Aorta (tissue), 5 donors: ENCODE measurements around the gene NPTX1. TPM values are rescaled to one million over a fixed set of nuclear protein-coding genes. Genes with fewer than 3 reads are reported as not detected.
A peak's percentile ranks its signal among the peaks of the same experiment; 100 is the strongest.

ENCODE experiments used
- ATAC-seq: fragments of 200-7000 bp; cut with Tn5 transposase; one replicate; pipeline ENCODE4 v1.9.1; 2022; ENCODE audit warnings: moderate library complexity; ENCODE audit not compliant: low FRiP score
- DNase-seq, 2 donors: peaks; one replicate each; pipeline ENCODE4 v3.0.0-alpha.2; 2020
- H3K27ac ChIP-seq, 2 donors: one replicate each; pipeline ENCODE4 v1.5.1; 2013; ENCODE audit warnings: low read length in 2 of 2, mild to moderate bottlenecking in 2 of 2, moderate library complexity in 2 of 2, control low read depth in 1 of 2, inconsistent platforms in 1 of 2, low read depth in 1 of 2
- H3K27me3 ChIP-seq, 2 donors: one replicate each; pipeline ENCODE4 v1.6.1; 2013; ENCODE audit warnings: control low read depth in 1 of 2, low read length in 1 of 2, mild to moderate bottlenecking in 1 of 2, moderate library complexity in 1 of 2; ENCODE audit not compliant: insufficient read depth in 2 of 2, control insufficient read depth in 1 of 2
- H3K36me3 ChIP-seq, 2 donors: one replicate each; pipeline ENCODE4 v1.6.1; 2013; ENCODE audit warnings: control low read depth in 1 of 2, low read length in 1 of 2, mild to moderate bottlenecking in 1 of 2; ENCODE audit not compliant: insufficient read depth in 2 of 2, control insufficient read depth in 1 of 2
- H3K4me1 ChIP-seq, 2 donors: one replicate each; pipeline ENCODE4 v1.6.1; 2013; ENCODE audit warnings: low read length in 2 of 2, control low read depth in 1 of 2, mild to moderate bottlenecking in 1 of 2, moderate library complexity in 1 of 2; ENCODE audit not compliant: insufficient read depth in 2 of 2, control insufficient read depth in 1 of 2
- H3K4me3 ChIP-seq, 2 donors: one replicate each; pipeline ENCODE4 v1.5.1; 2013; ENCODE audit warnings: low read length in 2 of 2, control low read depth in 1 of 2, mild to moderate bottlenecking in 1 of 2
- H3K9me3 ChIP-seq: one replicate; pipeline ENCODE4 v1.6.1; 2013; ENCODE audit warnings: mild to moderate bottlenecking, low read length; ENCODE audit not compliant: control insufficient read depth
- WGBS, 2 donors: extraction: QIAGEN DNeasy Blood & Tissue Kit; methylation state at CpG; one replicate each; pipeline ENCODE4 v1.1.7; 2013; 5-methylcytosine and 5-hydroxymethylcytosine counted together
- intact Hi-C, 2 donors: fragments of 100-400 bp; cut with DNase I; formaldehyde crosslinking; loops; one replicate each; pipeline versions ENCODE4 v1.14.2 to v1.15.0; 2022
- polyA plus RNA-seq, 2 donors: library from polyadenylated mRNA; stranded (reverse); fragments of 200-250 nt; gene quantifications; one replicate each; pipeline ENCODE4 v1.2.3, GENCODE V29; 2013
- total RNA-seq, 2 donors: library from RNA; stranded (reverse); fragmentation: NEBNext Ultra II Directional; extraction: Animal tissue kit (Norgen Biotek cat#: 25700); gene quantifications; one replicate each; pipeline ENCODE4 v1.2.1, GENCODE V29; 2021
- donor health status: healthy with polysubstance abuse.
- donor health status: Bipolar disorder and iron deficiency.
- donor health status: DM: no; HTN: no; CAD: no.
- donor health status: DM: no; HTN: no; CAD: no.
- donor health status: DM: yes; HTN: yes; CAD: no.

Gene NPTX1
- total and polyA plus RNA-seq, 4 donors: 0.13 to 1.6 (median 0.45) TPM; not detected in 1

DNA sequence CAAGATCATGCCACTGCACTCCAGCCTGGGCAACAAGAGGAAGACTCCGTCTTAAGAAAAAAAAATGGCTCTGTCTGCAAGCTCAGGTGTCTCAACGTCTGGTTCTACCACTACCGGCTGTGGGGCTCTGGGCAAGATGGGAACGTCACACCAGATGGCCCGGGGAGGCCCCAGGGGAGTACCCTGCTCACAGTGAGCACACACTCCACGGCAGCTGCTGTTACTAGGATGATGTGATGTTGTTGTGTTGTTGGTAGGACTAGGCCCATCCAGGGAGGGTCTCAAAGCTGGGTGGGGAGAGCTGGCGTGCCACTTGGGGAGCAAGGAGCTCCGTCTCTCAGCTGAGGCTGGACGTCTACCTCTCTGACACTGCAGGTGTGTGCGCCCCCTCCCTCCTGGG, 9.4 kb upstream of the NPTX1 start:
- Histone ChIP-seq H3K9me3 (peaks cover 2% of the 10 kb centered on the region), H3K27me3 (no peaks in the 10 kb centered on the region), H3K4me1 (no peaks in the 10 kb centered on the region), H3K27ac (no peak overlapping the region), H3K36me3 (no peaks in the 10 kb centered on the region), H3K4me3 (no peak overlapping the region)
- DNase-seq (no peak), ATAC-seq (no peak)
- intact Hi-C loops: no loop called here
- WGBS, 2 donors: 52 to 56% methylated on average over 10 of the region's 10 CpGs

DNA sequence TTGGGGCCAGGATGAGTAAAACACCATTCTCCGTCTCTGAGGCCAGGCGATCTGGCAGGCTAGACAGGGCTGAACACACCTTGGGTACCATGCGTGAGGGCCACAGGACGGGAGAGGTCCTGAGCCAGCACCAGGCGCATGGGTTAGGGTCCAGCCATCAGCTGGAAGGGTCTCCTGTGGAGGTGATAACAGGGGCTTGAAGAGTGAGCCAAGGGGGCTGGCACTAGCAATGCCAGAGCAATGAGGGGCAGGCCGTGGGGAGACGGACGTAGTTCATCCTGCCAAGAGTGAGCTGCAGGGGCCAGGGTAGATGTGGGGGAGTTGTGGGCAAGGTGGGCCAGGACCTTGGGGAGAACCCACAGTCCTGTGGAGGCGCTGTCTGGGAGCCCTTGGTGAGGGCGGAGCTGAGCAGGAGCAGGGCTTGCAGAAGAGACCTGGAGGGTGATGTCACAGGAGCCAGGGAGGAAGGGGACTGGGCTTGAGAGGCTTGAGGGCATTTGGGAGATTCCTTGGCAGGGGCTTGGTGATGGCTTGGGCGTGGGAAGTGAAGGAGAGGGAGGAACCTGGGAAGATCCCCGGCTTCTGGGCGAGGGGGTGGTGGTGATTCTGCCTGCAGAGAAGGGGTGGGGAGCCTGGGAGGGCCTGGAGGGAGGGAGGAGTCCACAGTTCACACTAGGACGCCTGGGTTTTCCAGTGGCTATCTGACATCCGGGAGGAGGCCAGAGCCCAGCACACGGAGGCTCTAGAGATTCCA, 6.3 kb upstream of the NPTX1 start:
- 58 to 59% methylated on average over 16 of the region's 16 CpGs for whole genome bisulfite sequencing, 2 donors
- no peaks in the 10 kb centered on the region for H3K27me3 ChIP-seq
- DNase-seq (no peak), ATAC-seq (no peak)
- intact Hi-C loops: no loop called here
- H3K36me3 ChIP-seq: no peaks in the 10 kb centered on the region
- H3K9me3 ChIP-seq: peaks cover 1% of the 10 kb centered on the region
- H3K4me1 ChIP-seq: no peaks in the 10 kb centered on the region
- no peak overlapping the region for H3K27ac ChIP-seq
- no peak overlapping the region for H3K4me3 ChIP-seq

DNA sequence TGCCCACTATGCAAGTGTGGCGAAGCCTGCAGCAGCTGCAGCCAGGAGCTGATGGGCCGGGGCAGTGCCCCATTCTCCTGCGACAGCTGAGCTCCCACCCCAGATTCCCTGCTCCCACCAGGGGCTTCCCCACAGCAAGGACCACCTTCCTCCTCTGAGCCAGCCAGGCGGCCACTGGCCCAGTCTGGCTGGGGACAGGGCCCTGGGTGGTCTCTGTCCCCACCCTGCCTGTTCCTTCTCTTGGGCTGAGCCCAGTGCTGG, 5.6 kb upstream of the NPTX1 start:
- Histone ChIP-seq H3K27ac (no peak overlapping the region), H3K27me3 (no peaks in the 10 kb centered on the region), H3K4me1 (no peaks in the 10 kb centered on the region), H3K9me3 (no peaks in the 10 kb centered on the region), H3K36me3 (no peaks in the 10 kb centered on the region), H3K4me3 (no peak overlapping the region)
- no peak for ATAC-seq
- 81 to 85% methylated on average over 4 of the region's 4 CpGs for WGBS, 2 donors
- DNase-seq: no peak
- intact Hi-C loops: no loop called here

DNA sequence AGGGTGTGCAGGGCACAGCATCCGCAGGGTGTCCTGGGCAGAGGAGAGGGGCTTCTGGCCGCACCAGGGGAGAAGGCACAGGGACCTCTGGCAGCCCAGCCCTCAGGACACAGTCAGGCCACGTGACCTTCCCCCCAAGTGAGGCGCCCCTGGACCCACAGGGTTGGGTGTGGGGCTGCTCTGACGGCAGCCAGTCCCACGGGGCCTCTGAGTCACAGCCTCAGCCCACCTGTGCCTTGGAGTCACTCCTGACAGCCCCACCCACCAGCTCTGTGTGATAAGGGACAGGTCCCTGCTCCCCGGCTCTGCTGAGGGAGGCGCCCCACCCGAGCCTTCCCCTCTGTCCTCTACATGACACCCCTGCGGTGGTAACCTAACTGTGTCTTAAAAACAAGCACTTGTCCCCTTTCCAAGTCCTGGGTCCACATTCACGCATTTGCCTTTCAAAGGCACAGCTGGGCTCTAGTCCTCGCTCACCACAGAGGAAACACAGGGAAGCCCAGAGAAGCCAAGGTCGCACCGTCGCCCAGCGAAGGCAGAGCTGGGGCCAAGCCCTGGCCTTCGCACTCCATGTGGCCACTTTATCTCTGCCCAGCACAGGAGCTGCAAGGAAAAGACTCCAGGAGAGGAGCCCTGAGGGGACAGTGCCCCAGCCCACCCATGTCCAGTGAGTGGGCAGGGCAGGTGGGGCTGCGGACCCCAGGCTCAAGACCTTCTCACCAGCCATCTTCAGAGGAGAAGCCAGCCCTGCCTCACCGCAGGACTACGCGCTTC, 5.1 kb upstream of the NPTX1 start:
- no peak overlapping the region for H3K4me3 ChIP-seq
- DNase-seq: no peak
- intact Hi-C loops: no loop called here
- H3K9me3 ChIP-seq: no peaks in the 10 kb centered on the region
- 40% methylated on average over 19 to 21 of the region's 21 CpGs for WGBS, 2 donors
- no peak for ATAC-seq
- H3K27me3 ChIP-seq: no peaks in the 10 kb centered on the region
- no peaks in the 10 kb centered on the region for H3K4me1 ChIP-seq
- H3K36me3 ChIP-seq: no peaks in the 10 kb centered on the region
- H3K27ac ChIP-seq: no peak overlapping the region

DNA sequence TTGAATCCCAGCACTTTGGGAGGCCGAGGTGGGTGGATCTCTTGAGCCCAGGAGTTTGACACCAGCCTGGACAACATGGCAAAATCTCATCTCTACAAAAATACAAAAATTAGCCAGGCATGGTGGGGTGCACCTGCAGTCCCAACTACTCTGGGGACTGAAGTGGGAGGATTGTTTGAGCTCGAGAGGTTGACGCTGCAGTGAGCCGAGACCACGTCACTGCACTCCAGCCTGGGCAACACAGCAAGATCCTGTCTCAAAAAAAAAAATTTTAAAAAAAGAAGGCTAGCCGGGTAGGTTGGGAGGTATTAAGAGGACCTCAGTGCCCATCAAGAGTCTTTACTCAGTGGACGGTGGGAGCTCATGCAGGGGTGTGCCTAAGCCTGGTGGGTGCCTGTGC, 3.8 kb upstream of the NPTX1 start:
- Histone ChIP-seq H3K9me3 (no peaks in the 10 kb centered on the region), H3K27me3 (no peaks in the 10 kb centered on the region), H3K4me1 (no peaks in the 10 kb centered on the region), H3K27ac (no peak overlapping the region), H3K4me3 (no peak overlapping the region), H3K36me3 (no peaks in the 10 kb centered on the region)
- intact Hi-C loops: no loop called here
- 83 to 86% methylated on average over 7 of the region's 7 CpGs for WGBS, 2 donors
- ATAC-seq (no peak), DNase-seq (no peak)

DNA sequence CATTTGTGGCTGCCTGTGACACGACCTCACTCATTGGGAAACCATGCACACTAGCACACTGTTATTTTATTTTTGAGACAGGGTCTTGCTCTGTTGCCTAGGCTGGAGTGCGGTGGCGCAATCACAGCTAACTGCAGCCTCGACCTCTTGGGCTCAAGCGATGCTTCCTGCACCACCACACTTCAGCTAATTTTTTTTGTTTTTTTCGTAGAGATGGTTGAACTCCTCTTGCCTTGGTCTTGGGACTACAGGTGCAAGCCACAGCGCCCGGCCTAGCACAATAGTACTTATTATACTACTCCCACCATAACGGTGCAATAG, 2.8 kb upstream of the NPTX1 start:
- Histone ChIP-seq H3K9me3 (no peaks in the 10 kb centered on the region), H3K4me3 (no peak overlapping the region), H3K36me3 (no peaks in the 10 kb centered on the region), H3K4me1 (no peaks in the 10 kb centered on the region), H3K27me3 (no peaks in the 10 kb centered on the region), H3K27ac (no peak overlapping the region)
- no peak for ATAC-seq
- 49 to 53% methylated on average over 9 of the region's 9 CpGs for WGBS, 2 donors
- intact Hi-C loops: loop anchor here in 1 of 2 donors (5.0 kb wide), 1 partner anchor 47 kb away; no protein-coding TSS in a partner anchor
- no peak for DNase-seq

DNA sequence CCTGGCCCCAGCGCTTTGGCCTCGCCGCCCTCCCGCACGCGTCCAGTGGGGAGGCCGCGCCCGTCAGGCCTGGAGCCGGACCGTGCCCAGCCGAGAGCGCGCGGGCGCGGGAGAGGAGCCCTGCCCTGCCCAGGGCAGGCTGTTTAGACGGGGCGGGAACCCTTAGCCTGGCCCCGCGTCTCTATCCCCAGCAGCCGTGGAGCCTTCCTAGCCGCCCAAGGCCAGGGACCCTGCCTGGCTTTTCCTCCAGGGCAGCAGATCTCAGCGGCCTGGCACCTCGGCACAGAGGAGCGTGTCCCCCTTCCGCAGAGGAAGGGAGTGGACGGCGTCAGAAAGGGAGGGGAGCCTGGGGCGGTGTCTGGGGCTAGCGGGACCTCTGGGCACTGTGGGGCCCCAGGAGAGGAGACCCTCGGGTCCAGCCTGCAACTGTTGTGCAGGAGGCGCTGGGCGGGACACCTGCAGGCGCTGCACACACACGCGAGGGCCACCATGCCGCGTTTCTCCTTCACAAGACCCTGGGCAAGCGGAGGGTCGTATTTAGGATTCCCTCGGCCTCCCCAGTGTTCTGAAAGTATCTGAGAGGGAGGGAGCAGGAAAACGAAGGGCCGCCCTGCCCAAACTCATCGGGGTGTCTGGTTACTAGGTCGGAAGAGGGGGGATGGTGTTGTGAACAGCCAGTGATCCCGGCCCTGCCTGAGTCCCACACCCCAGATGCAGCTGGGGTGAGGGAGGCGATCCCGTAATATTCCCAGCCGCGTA, 2.3 kb upstream of the NPTX1 start:
- H3K36me3 ChIP-seq: no peaks in the 10 kb centered on the region
- H3K27ac ChIP-seq: no peak overlapping the region
- H3K4me1 ChIP-seq: no peaks in the 10 kb centered on the region
- no peak overlapping the region for H3K4me3 ChIP-seq
- 5 to 7% methylated on average over 47 to 51 of the region's 51 CpGs for WGBS, 2 donors
- no peaks in the 10 kb centered on the region for H3K27me3 ChIP-seq
- ATAC-seq: no peak
- no peak for DNase-seq
- intact Hi-C loops: loop anchor here in 1 of 2 donors (5.0 kb wide), 1 partner anchor 46 kb away; no protein-coding TSS in a partner anchor
- no peaks in the 10 kb centered on the region for H3K9me3 ChIP-seq

DNA sequence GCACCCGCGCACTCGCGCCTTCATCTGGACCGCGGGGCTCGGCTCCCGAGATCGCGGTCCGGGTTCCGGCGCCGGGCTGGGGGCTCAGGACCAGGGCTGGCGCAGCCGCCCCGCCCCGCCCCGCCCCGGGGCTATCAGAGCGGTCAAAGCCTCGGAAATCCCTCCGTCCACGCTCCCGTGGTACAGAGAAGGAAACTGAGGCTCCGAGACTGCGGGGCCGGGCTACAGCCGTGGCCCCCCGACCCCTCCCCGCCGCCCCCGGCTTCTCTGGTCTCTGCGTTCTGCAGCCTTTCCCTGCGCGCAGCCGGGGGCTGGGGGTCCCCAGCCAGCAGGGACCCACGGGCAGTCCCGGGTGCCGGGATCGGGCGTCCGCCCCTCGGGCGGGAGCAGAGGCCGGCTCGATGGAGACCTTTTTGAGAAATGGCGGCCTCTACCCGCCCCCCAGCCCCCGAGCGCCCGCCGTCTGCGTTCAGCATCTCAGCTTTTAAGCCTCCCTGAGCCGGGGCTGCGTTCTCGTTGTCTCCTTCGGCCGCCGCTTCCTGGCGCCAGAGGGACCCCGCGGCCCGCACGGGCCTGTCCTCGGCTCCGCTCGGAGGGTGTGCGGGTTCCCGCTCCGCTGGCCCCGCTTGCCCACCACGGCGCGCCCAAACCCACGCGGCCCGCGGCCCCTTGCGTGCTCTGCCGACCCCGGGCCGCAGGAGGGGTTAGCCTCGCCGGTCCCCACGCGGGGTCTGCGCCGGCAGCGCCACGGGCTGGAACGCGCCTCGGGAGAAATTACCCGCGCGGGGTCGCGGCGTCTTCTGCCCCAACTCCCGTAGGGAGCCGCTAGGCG, 1.5 kb upstream of the NPTX1 start:
- 2 to 3% methylated on average over 86 to 103 of the region's 103 CpGs for WGBS, 2 donors
- ATAC-seq (peak; percentile 51), DNase-seq (no peak)
- intact Hi-C loops: loop anchor here in 1 of 2 donors (5.0 kb wide), 1 partner anchor 46 kb away; no protein-coding TSS in a partner anchor
- H3K4me3 ChIP-seq: no peak overlapping the region
- H3K27me3 ChIP-seq: no peaks in the 10 kb centered on the region
- no peaks in the 10 kb centered on the region for H3K4me1 ChIP-seq
- H3K36me3 ChIP-seq: no peaks in the 10 kb centered on the region
- no peaks in the 10 kb centered on the region for H3K9me3 ChIP-seq
- H3K27ac ChIP-seq: no peak overlapping the region
